SKM-1 (cell line): Measurements from ENCODE around the gene RNASE9.
A peak's percentile ranks its signal among the peaks of the same experiment; 100 is the strongest.
"Not testable (repeated sequence)": the region's sequence is repeated elsewhere in the genome, so short reads cannot be mapped to it uniquely, and the experiment has no call there.

Source experiments
- DNase-seq: peaks from one replicate; lab custom pipeline; 2025; ENCODE audit not compliant: unreplicated experiment; lab: John Stamatoyannopoulos, UW

The RNASE9 gene

DNA sequence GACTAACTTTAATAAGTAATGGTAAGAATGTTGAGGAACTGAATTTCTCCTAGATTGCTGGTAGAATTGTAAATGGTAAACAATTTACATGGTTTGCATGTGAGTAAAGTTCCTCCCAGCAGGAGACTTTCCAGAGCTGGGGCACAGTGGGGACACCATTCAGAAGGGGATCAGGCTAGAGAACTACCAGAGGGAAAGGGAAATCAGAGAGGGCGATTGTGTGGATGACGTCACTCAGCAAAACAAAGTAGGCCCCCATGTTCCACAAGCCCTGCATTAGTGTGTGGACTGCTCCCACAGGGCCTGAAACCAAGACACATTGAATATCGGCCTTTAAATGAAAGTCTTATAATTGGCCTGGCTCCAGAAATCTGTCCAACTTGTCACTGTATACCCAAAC, 17.5 kb upstream of the RNASE9 start:
- DNase-seq, result no peak

DNA sequence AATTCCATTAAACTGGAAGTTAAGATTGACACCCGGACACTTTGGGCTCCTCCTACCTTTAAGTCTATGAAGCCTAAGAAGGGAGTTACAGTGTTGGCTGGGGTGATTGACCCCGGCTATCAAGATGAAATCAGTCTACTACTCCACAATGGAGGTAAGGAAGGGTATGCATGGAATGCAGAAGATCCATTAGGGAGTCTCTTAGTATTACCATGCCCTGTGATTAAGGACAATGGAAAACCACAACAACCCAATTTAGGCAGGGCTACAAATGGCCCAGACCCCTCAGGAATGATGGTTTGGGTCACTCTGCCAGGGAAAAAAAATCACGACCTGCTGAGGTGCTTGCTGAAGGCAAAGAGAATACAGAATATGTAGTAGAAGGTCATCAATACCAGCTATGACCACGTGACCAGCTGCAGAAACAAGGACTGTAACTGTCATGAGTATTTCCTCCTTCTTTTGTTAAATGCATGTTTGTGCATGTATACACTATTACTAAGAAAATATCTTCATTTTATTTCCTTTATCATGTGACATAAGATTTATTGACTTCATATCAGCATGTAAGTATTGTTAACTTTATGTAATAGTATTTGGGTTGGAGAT, 11.6 kb upstream of the RNASE9 start:
- not testable (repeated sequence) for DNase-seq

GRCh38 chr14:20570720-20571119, 9.9 kb upstream of the RNASE9 start:
- not testable (repeated sequence) for DNase-seq

DNA sequence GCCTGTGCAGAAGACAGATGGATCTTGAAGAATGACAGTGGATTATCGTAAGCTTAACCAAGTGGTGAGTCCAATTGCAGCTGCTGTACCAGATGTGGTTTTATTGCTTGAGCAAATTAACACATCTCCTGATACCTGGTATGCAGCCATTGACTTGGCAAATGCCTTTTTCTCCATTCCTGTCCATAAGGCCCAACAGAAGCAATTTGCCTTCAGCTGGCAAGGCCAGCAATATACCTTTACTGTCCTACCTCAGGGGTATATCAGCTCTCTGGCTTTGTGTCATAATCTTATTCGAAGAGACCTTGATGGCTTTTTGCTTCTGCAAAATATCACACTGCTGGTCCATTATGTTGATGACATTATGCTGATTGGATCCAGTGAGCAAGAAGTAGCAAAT, 9.0 kb upstream of the RNASE9 start:
- not testable (repeated sequence) for DNase-seq

DNA sequence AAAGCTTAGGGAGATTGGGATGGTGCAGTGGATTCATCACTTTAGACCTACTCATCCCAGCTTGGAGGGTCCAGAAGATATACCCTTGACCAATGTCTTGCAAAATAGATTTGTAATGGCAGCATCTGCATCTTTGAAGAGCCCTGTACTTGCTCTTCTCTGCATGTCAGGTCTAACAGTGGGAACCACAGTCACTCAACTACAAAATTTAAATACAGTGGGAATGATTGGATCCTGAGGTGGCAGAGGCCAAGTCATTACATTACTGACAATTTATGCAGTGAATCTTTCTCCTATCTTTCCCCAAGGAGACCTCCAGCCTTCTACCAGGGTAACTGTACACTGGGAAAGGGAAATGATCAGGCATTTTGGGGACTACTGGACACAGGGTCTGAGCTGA, 8.2 kb upstream of the RNASE9 start:
- DNase-seq, result no peak

DNA sequence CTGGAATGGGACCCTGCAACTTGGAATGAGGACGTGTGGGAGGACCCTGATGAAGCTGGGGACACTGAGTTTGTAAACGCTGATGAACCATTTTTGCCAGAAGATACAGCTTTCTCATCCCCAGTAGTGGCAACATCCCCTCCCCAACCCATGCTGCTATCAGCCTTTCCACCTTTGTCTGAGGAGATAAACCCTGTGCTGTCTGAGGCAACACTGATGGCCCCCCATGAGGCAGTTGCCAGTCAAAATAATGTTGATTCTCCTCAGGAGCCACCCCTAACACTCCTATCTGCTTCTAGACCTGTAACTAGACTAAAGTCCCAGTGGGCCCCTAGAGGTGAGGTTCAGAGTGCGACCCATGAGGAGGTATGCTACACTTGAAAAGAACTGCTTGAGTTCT, 7.5 kb upstream of the RNASE9 start:
- DNase-seq, result no peak

DNA sequence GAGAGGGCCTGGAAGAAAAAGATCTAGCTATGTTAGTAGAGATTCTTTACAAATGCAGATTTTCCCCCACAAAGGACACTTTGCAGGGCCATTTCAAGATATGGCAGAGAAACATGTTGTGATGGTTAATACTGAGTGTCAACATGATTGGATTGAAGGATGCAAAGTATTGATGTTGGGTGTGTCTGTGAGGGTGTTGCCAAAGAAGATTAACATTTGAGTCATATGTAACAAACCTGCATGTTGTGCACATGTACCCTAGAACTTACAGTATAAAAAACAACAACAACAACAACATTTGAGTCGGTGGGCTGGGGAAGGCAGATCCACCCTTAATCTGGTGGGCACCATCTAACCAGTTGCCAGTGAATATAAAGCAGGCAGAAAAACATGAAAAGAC, 6.4 kb upstream of the RNASE9 start:
- not testable (repeated sequence) for DNase-seq

DNA sequence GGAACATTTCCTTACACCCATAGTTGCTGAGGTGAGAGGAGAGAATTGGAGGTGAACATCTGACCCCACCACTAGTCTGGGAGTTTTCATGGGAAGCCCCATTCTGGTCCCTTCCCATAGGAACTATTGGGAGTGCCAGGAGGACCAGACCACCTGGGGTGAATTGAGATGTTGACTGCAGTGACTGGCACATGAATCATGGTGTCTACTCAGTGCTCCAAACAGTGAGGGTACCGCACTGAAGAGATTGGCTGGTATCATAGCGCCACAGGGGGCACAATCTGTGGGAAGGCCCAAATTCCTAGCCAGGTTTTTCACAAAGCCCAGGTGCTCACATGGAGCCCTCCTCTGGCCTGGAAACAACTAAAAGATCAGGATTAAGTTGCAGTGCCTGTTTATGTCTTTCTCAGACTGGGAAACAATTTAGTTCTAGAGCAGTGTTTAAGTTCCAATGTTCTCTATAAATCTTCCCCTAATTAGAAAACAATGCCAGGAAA, 3.7 kb upstream of the RNASE9 start:
- DNase-seq, result no peak

DNA sequence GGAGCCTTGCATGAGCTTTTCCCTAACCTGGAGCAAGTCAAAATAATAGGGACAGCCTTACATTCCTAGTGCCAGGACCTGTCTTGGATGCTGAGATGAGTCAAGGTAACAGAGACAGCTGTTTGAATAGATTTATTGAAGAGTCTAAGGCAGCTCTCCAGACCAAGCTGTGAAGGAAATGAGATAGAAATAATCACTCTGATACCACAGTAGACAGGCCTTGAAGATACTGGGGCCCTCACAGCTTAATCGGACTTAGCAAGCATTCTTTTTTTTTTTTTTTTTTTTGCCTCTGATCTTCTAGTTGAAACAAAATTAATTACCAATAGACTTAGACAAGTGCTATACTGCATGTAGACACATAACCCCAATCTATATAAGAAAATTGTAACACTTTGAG, 3.1 kb upstream of the RNASE9 start:
- no peak for DNase-seq

DNA sequence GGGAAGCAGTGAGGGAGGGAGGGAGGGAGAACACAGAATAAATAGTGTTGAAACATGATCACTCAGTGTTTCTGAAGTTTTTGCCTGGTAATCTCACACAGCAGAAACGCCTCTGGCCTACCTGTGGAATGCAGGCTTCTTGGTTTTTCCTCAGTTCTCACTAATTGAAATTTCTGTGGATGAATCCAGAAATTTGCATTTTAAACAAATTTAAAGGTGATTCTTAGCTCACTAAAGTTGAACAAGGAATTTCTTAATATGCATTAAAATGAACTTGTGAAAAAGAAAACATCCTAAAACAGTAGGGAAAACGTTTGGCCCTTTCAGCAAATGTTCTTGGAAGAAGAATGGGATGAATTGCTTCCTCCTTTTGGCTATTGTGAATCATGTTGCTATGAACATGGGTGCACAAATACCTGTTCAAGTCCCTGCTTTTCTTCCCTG, 1.4 kb downstream of the RNASE9 start:
- no peak for DNase-seq

DNA sequence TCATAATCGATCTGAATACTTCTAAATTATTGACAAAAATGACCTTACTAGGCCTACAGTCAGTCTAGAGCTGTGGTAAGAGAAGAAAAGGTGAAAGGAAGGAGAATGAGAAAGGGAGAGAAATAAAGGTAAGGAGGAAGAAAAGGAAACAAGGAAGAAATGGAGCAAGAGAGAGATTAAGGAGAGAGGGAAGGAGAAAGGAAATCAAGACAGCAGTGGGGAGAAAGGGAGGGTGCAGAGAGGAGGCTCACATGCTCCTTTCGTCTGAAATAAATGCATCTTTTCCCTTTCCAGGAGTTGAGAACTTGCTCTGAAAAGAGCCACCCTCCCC, 3.7 kb downstream of the RNASE9 start:
- no peak for DNase-seq

DNA sequence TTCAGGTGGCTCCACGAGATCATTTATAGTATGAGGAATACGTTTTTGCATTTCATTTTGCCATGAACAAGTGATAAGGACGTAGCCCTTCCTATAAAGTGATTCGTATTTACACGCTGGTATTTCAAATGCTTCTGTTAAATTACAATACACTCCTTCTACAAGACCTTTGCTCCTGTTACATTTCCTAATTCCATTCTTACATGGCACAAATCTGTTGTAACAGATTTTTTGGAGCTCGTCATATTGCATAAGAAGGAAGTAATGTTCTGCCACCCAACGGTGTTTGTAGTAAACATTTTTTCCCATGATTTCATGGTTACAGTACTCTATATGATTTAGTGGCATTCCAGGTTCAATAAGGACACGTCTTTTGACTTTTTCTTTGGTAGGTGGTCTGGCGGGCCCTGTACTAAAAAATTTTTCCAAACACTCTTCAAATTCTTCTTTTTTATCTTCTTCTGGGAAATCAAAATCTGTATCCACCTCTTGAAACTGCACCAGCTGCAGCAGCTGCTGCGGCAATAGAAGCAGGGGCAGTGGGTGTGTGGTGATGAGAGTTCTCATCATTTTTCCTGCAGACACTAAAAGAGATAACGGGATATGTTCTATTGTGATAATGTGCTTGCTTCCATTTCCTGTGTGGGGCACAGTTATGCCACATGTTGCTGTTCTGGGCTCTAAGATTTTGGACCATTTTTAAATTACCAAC, 4.2 kb downstream of the RNASE9 start:
- DNase-seq, result no peak

DNA sequence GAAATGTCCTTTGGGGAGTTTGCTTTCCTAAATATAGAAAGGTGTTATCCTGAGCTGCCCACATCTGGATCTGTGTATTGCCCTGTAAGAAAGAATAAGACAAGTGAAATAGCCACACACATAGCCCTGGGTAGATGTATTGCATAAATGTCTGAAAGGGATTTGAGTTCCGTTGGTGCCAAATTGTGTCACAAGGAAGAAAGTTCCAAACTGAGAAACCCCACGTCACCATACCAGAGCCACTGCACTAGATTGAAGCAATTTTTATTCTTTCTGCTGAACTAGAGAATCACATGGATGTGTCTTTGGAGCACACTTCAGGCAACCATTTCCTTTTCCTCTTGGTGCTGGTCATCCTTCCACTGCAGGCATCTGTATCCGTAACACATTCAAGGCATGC, 5.0 kb downstream of the RNASE9 start:
- no peak for DNase-seq

GRCh38 chr14:20553024-20553423, 7.8 kb downstream of the RNASE9 start:
- no peak for DNase-seq

DNA sequence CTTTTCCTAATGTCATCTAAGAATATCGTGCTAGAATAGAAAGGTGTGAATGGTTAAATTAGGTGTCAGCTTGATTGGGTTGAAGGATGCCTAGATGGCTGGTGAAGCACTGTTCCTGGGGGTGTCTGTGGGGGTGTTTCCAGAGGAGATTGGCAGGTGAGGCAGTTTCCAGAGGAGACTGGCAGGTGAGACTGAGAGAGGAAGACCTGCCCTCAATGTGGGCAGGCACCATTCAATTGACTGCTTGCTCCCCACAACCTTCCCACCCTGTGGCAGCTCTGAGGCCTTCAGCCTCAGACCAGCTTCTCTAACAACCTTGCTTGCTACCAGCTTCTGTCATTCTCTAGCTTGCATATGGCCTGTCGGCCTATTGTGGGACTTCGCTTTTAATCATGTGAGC, 9.2 kb downstream of the RNASE9 start:
- no peak for DNase-seq

DNA sequence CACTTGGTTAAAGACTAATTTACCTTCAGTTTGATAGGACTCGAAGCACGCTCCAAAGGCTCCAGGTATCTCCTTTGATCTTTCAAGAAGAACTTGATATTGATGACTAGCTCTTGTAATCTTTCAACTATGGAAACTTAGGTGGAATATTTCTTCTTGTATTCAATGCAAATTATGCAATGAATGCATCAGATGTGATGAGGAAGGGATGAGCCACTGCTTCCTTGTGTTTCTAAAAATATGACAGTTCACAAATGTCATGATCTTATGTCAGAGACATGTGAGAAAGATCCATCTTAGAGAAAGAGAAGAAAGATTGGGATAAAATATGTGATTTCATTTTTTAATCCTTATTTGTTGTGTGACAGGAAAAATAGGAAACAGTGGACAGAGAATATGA, 9.9 kb downstream of the RNASE9 start:
- no peak for DNase-seq

GRCh38 chr14:20548414-20549158, 12.3 kb downstream of the RNASE9 start:
- DNase-seq, result no peak

DNA sequence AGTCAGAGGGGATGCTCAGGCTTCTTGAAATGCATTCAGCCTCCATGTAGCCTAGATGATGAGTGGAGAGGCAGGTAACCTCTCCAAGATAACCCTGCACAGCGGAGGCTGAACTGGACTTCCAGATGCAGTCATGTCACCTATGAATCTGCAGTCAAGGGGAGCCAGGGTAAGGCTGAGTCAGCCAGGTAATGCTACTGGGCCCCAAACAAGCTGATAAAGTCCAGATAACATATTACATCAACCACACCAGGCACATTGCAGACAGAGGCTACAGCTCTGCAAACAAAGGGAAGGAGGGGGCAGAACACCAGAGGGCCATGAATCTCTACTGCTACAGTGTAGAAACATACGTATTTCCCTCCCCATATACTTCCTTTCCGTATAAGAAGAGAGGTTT, 14.0 kb downstream of the RNASE9 start:
- DNase-seq, result no peak

DNA sequence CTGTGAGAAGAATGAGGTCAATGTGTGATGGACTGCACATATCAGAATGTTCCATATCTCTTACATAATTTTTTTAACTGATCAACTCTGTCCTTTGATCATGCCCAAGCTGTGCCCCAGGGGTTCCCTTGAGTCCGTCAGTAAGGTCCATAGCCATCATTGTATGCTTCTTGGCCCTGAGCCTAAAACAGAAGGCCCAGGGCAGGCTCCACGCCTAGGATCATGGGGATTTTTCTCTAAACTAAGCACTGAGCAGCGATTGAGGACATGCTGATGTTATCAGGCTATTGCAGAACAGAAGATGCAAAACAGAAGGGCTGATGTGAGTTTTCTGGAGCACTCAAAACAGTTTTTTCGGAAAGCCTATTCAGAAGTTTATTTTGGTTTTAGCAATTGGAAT, 20.9 kb downstream of the RNASE9 start:
- no peak for DNase-seq

DNA sequence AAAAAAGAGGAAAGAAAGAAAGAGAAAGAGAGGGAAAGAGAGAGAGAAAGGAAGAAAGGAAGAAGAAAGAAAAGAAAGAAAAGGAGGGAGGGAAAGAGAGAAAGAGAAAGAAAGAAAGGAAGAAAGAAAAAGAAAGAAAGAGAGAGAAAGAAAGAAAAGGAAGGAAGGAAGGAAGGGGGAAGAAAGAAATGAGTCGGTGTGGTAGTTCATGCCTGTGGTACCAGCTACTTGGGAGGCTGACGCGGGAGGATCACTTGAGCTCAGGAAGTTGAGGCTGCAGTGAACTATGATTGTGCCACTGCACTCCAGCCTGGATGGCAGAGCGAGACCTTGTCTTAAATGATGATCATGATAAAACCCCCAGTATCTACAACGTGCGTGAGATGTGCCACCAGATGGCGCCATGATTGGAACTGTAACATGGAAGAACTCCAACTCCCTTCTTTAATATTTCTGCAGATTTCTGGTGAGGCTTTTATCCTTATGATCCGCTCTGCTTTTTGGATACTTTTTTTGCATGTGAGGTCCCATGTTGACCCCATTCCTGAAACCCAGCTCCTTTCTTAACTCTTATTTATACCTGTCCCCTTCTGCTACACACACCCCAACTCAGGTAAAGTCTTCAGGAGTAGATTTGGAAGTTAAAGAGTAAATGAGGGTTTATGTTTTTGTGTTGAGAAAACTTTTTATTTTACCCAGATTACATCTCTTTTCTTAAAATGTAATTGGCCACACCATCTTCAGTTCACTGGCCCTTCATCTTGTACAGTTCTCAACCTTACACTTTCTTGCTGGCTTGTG, 29.9 kb downstream of the RNASE9 start:
- DNase-seq, result peak; percentile 5

DNA sequence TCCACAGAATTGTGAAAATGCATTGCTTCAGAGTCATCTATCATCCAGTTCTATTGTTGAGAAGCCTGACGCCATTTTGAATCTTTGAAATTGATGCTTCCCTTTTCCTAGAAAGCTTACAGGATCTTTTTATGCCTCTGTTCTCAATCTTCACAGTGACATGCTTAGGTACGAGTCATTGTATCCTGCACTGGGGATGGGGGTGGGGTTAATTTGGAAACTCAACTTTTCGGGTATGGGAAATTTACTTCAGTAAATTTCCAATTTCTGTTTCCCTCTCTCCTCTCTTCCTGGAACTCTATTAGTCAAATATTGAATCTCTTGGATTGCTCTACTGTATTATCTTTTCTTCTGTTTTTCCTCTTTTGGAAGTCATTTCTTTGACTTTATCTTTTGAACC, 31.0 kb downstream of the RNASE9 start:
- no peak for DNase-seq
